SK-N-SH (cell line): ENCODE measurements around the gene OBSCN.

Experiments used
- CHD2 ChIP-seq: fragments of 150-350 bp; IDR thresholded peaks from 2 replicates; pipeline ENCODE4 v1.6.1; 2018; ENCODE audit warnings: low read length; ENCODE audit not compliant: partially characterized antibody
- ELF1 ChIP-seq: IDR thresholded peaks from 2 replicates; pipeline ENCODE4 v1.4.0; 2012
- EZH2phosphoT487 ChIP-seq: fragments of 200-600 bp; sonication (generic); IDR thresholded peaks from 2 replicates; pipeline ENCODE4 v1.6.1; 2017; ENCODE audit warnings: low read depth, mixed run types, mild to moderate bottlenecking, antibody characterized with exemption, moderate library complexity, borderline replicate concordance
- REST ChIP-seq: IDR thresholded peaks from 2 replicates; pipeline ENCODE4 v1.6.1; 2012; ENCODE audit warnings: mild to moderate bottlenecking, low read depth, low read length, moderate library complexity
- RXRA ChIP-seq: IDR thresholded peaks from 2 replicates; pipeline ENCODE4 v1.4.0; 2012; ENCODE audit warnings: low read depth, mild to moderate bottlenecking, borderline replicate concordance
- TF ChIP-seq, protein P1 (sequence below): IDR thresholded peaks from 2 replicates; pipeline ENCODE4; 2012
- TF ChIP-seq, protein P2 (sequence below): fragments of 200-600 bp; sonication (generic); IDR thresholded peaks from 2 replicates; pipeline ENCODE4 v1.6.1; 2017; ENCODE audit warnings: antibody characterized with exemption, mild to moderate bottlenecking, moderate library complexity

- TF ChIP-seq EZH2phosphoT487 (no peak), CHD2 (no peak), REST (no peak), RXRA (no peak), ELF1 (no peak)
- TF ChIP-seq, protein P1, sequence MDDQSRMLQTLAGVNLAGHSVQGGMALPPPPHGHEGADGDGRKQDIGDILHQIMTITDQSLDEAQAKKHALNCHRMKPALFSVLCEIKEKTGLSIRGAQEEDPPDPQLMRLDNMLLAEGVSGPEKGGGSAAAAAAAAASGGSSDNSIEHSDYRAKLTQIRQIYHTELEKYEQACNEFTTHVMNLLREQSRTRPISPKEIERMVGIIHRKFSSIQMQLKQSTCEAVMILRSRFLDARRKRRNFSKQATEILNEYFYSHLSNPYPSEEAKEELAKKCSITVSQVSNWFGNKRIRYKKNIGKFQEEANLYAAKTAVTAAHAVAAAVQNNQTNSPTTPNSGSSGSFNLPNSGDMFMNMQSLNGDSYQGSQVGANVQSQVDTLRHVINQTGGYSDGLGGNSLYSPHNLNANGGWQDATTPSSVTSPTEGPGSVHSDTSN = no peak
- TF ChIP-seq, protein P2, sequence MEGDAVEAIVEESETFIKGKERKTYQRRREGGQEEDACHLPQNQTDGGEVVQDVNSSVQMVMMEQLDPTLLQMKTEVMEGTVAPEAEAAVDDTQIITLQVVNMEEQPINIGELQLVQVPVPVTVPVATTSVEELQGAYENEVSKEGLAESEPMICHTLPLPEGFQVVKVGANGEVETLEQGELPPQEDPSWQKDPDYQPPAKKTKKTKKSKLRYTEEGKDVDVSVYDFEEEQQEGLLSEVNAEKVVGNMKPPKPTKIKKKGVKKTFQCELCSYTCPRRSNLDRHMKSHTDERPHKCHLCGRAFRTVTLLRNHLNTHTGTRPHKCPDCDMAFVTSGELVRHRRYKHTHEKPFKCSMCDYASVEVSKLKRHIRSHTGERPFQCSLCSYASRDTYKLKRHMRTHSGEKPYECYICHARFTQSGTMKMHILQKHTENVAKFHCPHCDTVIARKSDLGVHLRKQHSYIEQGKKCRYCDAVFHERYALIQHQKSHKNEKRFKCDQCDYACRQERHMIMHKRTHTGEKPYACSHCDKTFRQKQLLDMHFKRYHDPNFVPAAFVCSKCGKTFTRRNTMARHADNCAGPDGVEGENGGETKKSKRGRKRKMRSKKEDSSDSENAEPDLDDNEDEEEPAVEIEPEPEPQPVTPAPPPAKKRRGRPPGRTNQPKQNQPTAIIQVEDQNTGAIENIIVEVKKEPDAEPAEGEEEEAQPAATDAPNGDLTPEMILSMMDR = no peak
These were observed 183.7 kb downstream of the OBSCN start for GRCh38 chr1:228391411-228392020.
